ENCODE data around the gene ATRAID. TPM values are rescaled to one million over a fixed set of nuclear protein-coding genes. Genes with fewer than 3 reads are reported as not detected.

Gene ATRAID
- total and polyA plus RNA-seq, 2 of the 8 experiments (the other 6 are each of a cell fraction or from before 2014, with no cell fraction given): 109 to 280 TPM

GRCh38 chr2:27221166-27221565 is 9.3 kb downstream of the ATRAID start:
- FAIRE-seq (no peak), DNase-seq (ENCODE audit: low read depth in 1 of 2, low spot score in 2 of 2) (no peak)
- Histone ChIP-seq H3K79me1 (ENCODE audit: low read depth, low read length) (peaks cover 3% of the 10 kb centered on the region; the same call in 1 of the 2 replicates), H4K91ac (replicated peaks; ENCODE audit: insufficient read length, low read length) (no peak overlapping the region), H3K4me3 (ENCODE audit: extremely low read depth in 1 of 4, insufficient read depth in 2 of 4, low read depth in 3 of 4, low read length in 4 of 4) (no peak overlapping the region), H4K8ac (ENCODE audit: extremely low read depth, insufficient read depth, low read length) (no peak overlapping the region), H2BK15ac (ENCODE audit: low read length) (no peak overlapping the region), H2BK12ac (ENCODE audit: low read depth, low read length) (no peak overlapping the region), H2BK120ac (replicated peaks; ENCODE audit: low read depth, low read length) (no peak overlapping the region), H2AK5ac (ENCODE audit: low read depth, low read length) (no peak overlapping the region), H2BK20ac (ENCODE audit: low read length) (no peak overlapping the region), H3K56ac (replicated peaks; ENCODE audit: insufficient read length, low read depth, low read length) (no peak overlapping the region), H3K14ac (ENCODE audit: insufficient read length) (no peak overlapping the region), H3K4ac (replicated peaks; ENCODE audit: insufficient read length, low read depth, low read length) (no peak overlapping the region), H2AFZ (ENCODE audit: low read length) (no peak overlapping the region), H3K23me2 (ENCODE audit: low read depth, low read length) (peaks cover 4% of the 10 kb centered on the region), H3K4me2 (ENCODE audit: insufficient read depth in 1 of 2, low read depth in 2 of 2, low read length in 2 of 2) (no peak overlapping the region), H3K27me3 (replicated peaks in 1 of 4; ENCODE audit: control insufficient read depth in 3 of 4, extremely low read depth in 1 of 4, insufficient read depth in 3 of 4, low read length in 3 of 4) (no peaks in the 10 kb centered on the region), H4K20me1 (replicated peaks in 1 of 2; ENCODE audit: control insufficient read depth in 1 of 2, insufficient read depth in 2 of 2, low read length in 2 of 2) (peaks cover 2 to 9% of the 10 kb centered on the region in 2 experiments), H3K9ac (replicated peaks in 1 of 4; ENCODE audit: extremely low read depth in 1 of 4, low read depth in 3 of 4, low read length in 3 of 4) (no peak overlapping the region), H3K9me3 (ENCODE audit: insufficient read depth in 2 of 2, low read depth in 1 of 2, low read length in 1 of 2) (no peaks in the 10 kb centered on the region), H3K36me3 (ENCODE audit: control insufficient read depth in 2 of 4, insufficient read depth in 4 of 4, low read length in 3 of 4) (peaks cover 51 to 81% (median 69%) of the 10 kb centered on the region in 4 experiments), H3K4me1 (replicated peaks in 1 of 4; ENCODE audit: control insufficient read depth in 3 of 4, insufficient read depth in 4 of 4, low read length in 3 of 4) (peaks cover 0 to 9% (median 5%) of the 10 kb centered on the region in 4 experiments; a peak in 6 of 7 replicates), H3K79me2 (ENCODE audit: control insufficient read depth in 1 of 2, insufficient read depth in 2 of 2, low read length in 2 of 2) (peaks cover 7 to 22% of the 10 kb centered on the region in 2 experiments), H3K23ac (ENCODE audit: insufficient read length) (no peak overlapping the region), H3K27ac (ENCODE audit: low read depth, low read length) (no peak overlapping the region), H4K5ac (ENCODE audit: insufficient read length, low read depth, low read length) (no peak overlapping the region), H2BK5ac (ENCODE audit: low read depth, low read length) (no peak overlapping the region; the same call in 1 of the 2 replicates), H3K18ac (ENCODE audit: extremely low read depth, low read length) (no peak overlapping the region)
- no peak for TF ChIP-seq SP4 (IDR thresholded peaks at IDR 0.05; ENCODE audit: low read length)
- TF ChIP-seq EZH2 (IDR thresholded peaks at IDR 0.05; ENCODE audit: low read depth, low read length, severe bottlenecking): no peak
- ChIA-PET CTCF (ENCODE audit: partially characterized antibody) (interaction anchor here (1.5 to 2.0 kb wide), 2 partner anchors 59 to 122 kb away, joined by 6 read pairs; no protein-coding TSS in a partner anchor), POLR2A (ENCODE audit: partially characterized antibody) (interaction anchor here (0.7 to 29.6 kb wide), 5 partner anchors 12 to 224 kb away, joined by 3 to 835 read pairs (median 9); partner anchors contain the start of genes ATRAID and SLC5A6)
- 93% methylated on average over 3 of the region's 3 CpGs; no CpG with 5 or more reads in 1 of the 2 experiments for WGBS, 2 experiments (ENCODE audit: extremely low coverage in 1 of 2, insufficient coverage in 1 of 2, insufficient read length in 1 of 2, insufficient replicate concordance in 2 of 2, low coverage in 1 of 2, low lambda C conversion rate in 2 of 2, missing lambda C conversion rate in 1 of 2)

Data from H1 (cell line).